Gastrocnemius medialis (tissue), 4 donors: Measurements from ENCODE around the gene ASXL1.

Source experiments
- POLR2A ChIP-seq, 2 donors: fragments of 450-650 bp; IDR thresholded peaks; one replicate each; pipeline ENCODE4 v1.6.1; 2017; ENCODE audit warnings: antibody characterized with exemption in 2 of 2, mild to moderate bottlenecking in 2 of 2, moderate library complexity in 2 of 2
- TF ChIP-seq, protein P1 (sequence below), 5 experiments: fragments of 450-650 bp in 3 of 5; fragments of 200-600 bp in 2 of 5; sonication (generic) in 2 of 5; IDR thresholded peaks in 4 of 5; conservative IDR thresholded peaks in 1 of 5; 1 replicate in 4 of 5; 2 replicates in 1 of 5; pipeline ENCODE4 v1.5.1; 2016 to 2019; ENCODE audit warnings: antibody characterized with exemption in 5 of 5, mild to moderate bottlenecking in 3 of 5, moderate library complexity in 3 of 5

DNA sequence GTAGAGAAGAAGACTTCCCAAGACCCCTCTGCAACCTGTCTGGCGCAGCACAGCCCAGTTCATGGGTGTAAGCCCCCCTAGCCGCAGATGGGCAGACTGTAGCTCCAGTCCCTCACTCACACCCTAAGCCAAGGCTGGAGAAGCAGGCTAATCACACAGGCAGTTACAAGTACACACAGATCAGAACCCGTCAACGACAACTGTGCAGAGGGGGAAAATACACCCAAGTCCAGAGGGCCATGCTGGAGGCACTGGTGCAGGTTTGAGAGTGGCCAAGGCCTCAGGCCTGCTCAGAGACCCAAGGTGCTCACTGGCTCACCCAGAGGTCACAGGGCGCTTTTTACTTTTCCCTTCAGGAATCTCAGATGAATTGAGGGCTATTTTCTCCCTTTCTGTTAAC is 120.9 kb downstream of the ASXL1 start:
- TF ChIP-seq, protein P1, sequence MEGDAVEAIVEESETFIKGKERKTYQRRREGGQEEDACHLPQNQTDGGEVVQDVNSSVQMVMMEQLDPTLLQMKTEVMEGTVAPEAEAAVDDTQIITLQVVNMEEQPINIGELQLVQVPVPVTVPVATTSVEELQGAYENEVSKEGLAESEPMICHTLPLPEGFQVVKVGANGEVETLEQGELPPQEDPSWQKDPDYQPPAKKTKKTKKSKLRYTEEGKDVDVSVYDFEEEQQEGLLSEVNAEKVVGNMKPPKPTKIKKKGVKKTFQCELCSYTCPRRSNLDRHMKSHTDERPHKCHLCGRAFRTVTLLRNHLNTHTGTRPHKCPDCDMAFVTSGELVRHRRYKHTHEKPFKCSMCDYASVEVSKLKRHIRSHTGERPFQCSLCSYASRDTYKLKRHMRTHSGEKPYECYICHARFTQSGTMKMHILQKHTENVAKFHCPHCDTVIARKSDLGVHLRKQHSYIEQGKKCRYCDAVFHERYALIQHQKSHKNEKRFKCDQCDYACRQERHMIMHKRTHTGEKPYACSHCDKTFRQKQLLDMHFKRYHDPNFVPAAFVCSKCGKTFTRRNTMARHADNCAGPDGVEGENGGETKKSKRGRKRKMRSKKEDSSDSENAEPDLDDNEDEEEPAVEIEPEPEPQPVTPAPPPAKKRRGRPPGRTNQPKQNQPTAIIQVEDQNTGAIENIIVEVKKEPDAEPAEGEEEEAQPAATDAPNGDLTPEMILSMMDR (IDR thresholded peaks at IDR 0.05 in 4 of 5, conservative IDR thresholded peaks at IDR 0.05 in 1 of 5), result no peak
- TF ChIP-seq POLR2A (IDR thresholded peaks at IDR 0.05), result no peak
